Hepatic stellate cell (primary cell): ENCODE measurements around the gene RASA1.
A peak's percentile ranks its signal among the peaks of the same experiment; 100 is the strongest.

Experiments used
- DNase-seq: peaks from one replicate; pipeline ENCODE4 v3.0.0; 2011; ENCODE audit warnings: low spot score

Gene RASA1

DNA sequence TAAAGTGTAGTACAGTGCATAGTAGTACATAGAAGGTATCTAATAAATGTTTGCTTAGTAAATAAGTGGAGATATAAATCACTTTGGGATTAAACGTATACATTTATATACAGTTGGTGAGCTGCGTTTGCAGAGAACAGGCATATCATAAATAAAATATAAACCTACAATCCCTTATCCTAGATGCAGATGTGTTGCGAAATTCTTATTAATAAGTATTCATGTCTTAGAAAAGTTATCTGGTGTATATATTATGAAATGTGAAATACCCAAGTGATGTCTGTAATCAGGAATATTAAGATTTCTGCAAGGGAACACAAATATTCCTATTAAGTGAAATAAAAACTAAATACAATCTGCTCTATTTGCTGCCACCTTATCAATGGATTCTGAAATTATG lies 136.2 kb downstream of the RASA1 start:
- DNase-seq = no peak

DNA sequence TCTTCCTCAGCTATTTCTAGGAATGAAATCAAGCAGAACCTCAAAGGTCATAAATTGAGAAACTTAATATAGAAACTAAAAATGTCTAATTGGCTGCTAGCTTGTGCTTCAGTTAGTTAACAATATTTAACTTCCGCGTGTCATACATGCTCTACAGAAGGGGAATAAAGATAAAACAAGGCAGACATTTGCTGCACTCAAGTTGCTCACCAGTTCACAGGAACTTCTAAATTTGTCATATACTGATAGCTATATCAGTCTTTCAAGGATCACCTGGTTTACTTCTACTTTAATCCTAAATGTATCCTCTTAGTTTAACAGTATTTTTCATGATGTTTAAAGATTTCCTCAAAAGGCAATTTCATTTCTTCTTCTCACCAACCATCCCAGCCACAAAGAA lies 136.7 kb downstream of the RASA1 start:
- DNase-seq = no peak

DNA sequence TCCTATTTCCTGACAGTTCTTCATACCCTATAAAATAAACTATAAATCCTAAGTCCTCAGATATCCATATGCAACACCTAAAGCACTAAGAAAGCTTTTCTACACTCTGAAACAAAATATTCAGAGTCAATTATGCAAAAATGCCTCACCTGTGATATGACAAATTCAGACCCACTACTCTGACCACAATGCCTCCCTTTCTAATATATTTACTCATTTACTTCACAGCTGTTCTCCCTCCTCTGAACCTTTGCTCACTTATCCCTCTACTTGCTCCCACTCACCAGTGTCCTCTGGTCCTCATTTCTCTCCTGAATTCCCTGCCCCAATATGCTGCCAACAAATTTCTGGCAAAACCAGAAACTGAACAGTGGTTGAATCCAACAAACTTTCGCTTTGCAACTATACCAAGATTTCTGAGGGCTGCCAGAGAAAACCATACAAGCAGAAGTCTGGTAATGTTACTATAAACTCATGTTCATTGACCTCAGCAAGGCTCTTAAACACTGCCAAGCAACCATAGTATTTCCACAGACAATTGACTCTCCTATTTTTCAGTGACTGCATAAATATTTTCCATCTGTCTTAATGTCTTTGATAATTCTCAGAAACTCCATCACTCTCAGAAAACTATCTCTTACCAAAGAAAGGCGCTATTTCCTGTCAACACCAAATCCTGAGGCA lies 137.9 kb downstream of the RASA1 start:
- DNase-seq = no peak

DNA sequence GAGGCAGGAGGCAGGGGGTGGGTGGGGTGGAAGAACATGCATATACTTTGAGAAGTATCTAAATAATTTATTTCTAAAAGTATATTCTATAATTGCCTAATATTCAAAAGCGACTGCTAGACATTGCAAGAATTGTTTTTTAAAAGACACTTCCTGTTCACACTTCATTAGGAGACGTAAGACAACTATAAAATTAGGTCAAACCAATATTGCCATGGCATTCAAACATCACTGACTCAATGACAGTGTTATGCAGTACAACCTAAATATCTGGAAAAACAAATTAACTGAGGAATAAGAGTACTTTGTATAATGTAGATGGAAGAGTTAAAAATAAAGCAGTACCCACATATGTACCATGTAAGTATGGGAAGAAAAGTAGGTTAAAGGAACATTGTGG lies 140.5 kb downstream of the RASA1 start:
- no peak for DNase-seq

DNA sequence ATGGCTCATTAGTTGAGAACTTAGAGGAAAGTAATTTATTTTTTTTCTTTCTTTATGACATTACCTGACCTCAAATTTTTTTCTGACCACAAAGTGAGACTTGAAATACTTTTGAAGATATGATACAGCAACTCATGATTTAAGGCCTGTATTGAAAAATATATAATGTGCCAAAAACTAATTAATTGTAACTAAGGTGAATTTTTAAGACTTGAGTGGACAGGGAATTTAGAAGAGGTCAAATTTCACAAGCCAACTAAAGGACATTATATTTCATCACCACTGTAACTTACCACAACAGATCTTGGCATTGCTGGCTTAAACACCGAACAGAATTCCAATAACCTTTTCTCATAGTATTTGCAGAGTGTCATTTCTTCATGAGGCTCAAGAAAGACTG lies 143.2 kb downstream of the RASA1 start:
- peak; percentile 9 for DNase-seq

DNA sequence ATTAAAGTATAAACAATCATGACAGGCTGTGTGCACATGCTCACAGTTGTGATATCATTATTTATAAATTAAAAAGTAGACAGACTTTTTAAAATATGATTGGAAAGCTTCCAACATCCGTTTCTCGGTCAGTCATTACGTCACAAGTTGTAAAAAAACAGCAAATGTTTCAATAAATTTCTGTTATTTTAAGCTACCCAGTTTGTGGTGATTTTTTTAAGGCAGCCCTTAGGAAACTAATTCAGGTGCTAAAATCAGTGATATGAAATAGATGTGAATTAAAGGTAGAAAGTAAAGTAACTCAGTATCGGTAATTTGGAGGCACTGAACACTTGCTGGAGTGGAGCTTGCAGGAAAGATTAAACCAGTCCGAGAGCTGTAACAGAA lies 143.9 kb downstream of the RASA1 start:
- DNase-seq = no peak

DNA sequence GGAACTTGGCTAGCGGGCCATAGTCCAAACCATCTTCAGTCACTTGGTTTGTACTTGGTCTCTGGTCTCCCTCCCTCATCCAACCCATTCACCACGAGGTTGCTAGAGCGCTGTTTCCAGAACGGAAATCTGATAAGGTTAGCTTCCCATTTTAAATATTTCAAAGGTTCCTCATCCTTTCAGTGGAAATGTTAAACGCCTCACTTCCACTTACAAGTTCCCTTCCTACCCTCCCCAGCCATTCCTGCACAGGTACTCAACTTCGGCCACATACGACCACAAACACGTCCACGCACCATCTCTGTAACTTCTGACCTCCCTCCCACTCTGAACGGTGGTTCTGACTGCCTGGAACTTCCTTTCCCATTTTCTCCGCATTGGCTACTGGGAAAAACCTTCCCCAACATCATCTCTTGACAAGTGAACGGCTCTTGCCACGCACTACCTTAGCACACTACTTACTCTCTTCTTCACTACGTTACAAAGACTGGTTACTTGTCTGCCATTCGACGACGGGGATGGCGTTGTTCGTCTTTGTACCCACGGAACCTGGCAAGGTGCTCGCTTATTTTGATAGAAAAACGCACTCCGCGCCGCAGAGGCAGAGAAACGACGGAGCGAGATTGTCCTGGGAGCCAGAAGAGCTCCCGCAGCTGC lies 144.4 kb downstream of the RASA1 start:
- DNase-seq = peak; percentile 2

DNA sequence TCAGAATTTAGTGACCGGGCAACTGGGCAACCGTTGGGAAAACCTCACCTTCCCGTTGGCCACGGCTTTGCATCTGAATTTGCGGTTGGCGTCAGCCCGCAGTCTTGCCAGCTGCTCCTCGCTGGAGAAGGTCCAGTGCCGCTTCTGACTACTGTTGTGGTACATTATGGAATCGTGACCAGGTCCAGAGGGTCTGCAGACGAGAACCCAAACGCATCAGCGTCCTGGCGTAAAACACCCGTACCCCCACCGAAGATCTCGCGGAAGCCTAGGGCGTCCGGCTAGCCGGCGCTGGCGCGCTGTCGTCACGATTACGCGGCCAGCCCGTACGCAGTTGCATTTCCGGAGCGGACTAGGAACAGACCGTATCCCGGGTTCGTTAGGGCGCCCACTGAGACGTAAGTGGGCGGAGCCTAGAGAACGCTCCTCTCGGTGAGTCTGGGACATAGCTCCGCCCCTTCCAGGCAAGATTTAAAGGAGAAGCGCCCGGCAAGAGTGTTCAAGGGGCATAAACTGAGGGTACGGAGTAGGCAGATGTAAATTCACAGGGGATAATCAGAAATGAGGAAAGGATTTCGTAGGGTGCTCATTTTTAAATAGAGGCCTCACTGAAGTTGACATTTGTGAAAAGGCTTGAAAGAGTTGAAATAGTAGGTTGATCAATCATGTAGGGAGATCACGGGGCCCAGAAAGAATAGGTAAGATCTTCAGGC lies 145.1 kb downstream of the RASA1 start, which contains the start of gene CCNH:
Gene CCNH, minus strand, starts transcription at position 301 of the 713 bp plus-strand sequence. Its CDS starts 136 bp downstream, at position 165.
- peak; percentile 83 for DNase-seq

DNA sequence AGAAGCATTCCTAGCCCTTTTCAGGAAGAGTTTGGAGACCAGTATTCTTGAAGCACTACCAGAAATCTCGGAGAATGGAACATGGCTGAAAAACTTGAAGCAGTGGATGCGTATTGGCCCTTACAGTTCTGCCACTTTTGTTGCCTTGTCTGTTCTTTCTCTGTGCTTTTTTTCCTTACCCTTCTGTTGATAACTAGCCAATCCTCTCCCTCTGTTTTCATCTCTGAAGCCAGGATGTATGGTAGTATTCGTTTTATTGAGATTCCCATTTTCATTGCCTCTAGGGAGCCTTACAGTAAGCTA lies 145.6 kb downstream of the RASA1 start:
- DNase-seq = peak; percentile 1

DNA sequence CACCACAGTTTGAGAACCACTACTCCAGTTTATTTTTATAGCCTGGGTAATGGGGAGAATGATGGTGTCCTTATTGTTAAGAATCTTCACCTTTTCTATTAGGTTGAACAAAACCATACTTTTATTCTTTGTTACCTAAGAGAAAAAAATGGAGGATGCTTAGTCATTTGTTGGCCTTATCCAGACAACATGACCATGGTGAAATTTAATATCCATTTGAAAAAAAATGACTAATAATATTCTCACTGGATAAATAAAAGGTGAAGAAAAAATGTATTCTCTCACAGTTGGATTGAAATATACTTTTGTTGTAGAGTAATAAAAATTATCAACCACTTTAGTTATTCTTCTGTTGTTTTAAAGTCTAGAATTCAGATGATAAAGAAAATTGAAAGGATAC lies 150.8 kb downstream of the RASA1 start:
- no peak for DNase-seq

DNA sequence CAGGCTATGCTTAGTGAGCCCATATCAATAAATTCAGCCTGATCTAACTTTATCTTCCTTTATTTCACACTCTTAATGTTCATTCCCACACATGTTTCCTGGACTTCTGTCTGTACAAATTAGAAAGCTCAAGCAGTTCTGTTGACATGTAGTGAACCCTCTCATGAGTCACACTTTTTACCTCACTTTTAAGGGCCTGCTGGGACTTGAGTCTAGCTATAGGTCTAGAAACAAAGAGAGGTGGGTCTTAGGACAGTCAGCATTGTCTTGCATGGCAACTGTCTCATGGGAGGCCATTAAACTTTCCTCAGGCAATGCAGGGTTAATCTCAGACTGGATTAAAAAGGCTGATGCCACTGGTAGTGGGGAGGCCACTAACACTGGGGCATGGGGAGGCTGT lies 153.6 kb downstream of the RASA1 start:
- DNase-seq = no peak

DNA sequence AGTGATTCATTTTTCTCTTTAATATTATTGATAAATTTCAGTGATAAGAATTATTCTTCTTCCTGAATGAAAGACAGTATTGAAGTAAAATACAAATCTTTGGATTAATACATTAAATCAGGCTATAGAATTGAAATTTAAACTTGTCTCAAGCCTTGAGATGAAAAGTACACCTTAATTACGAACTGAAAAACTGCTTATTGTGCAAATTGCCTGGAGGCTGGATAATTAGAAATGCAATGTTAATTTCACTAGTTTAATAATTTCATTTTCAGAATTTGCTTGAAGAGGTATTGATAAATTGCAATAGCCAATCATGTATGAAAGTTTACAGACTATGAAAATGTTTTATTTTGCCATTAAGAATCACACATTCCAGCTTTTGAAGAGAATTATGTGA lies 156.1 kb downstream of the RASA1 start:
- DNase-seq = no peak

DNA sequence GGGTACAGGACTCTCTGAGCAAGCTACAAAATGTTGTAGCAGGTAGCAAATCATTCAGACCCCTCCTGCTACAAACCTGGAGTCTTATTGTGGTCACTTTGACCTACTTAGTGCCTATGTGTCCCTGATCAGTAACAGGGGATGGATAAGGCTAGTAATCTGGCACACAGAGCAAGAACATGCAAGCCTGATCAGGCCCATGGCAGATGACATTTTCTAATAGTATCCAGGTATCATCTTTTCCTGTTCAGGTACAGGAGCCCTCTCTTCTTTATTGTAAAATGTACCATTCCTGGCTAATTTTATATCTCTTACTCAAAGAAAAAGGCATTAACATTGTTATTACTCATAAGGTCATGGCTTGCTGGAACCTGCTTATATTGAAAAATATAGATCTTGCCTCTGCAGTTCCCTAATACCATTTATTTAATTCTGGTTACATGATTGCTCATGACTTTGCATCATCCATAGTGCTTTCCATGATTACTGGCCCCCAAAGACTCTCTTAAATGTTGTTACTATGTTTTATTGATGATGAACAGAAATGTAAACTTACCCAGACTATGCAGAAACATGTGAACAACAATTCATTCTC lies 163.3 kb downstream of the RASA1 start:
- no peak for DNase-seq

DNA sequence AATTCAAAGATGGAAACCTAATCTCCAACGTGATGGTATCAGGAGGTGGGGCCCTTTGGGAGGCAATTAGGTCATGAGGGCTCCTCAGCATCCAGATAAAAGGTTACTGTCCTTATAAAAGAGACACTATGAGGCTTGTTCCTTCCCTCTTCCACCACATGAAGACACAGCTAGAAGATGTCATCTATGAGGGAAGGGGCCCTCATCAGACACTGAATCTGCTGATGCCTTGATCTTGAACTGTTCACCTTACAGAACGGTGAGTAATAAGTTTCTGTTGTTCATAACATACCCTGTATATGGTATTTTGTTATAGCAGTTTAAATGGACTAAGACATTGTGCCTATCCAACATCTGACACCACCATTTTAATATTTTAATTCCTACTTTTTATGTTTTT lies 164.8 kb downstream of the RASA1 start:
- DNase-seq = no peak

DNA sequence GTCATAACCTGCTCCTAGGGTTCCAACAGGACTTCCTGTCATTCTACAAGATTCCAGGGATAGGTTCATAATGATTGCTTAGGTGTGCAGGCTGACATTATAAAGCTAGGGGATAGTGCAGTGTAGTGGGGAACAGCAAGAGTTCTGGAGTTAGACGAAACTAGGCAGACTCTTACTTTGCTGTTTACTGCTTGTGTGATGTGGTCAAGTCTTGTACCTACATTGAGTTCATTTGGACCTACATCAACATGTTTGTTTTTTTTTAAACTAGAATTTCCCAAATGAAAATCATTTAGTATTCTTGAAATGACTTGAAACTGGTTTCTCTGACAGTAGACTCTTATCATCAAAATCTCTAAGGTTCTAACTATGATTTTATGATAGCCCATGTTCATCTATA lies 166.3 kb downstream of the RASA1 start:
- DNase-seq = no peak

DNA sequence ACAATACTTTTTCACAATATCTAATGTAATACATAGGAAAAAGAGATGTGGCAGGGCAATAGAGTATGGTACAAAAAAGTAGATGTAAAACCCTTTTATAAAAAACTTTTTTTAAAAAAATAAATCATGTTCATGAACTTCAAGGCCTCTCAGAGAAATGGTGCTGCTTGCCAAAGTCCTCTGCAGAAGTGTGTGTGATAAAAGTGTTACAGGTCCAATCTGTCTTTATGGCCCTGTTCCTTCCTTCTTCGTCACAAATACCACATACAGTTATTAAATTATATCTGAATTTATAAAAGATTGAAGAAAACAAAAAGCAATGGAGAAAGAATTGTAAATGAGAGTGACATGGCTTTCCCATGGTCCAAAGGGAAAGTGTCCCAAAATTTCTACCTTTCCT lies 166.8 kb downstream of the RASA1 start:
- no peak for DNase-seq

DNA sequence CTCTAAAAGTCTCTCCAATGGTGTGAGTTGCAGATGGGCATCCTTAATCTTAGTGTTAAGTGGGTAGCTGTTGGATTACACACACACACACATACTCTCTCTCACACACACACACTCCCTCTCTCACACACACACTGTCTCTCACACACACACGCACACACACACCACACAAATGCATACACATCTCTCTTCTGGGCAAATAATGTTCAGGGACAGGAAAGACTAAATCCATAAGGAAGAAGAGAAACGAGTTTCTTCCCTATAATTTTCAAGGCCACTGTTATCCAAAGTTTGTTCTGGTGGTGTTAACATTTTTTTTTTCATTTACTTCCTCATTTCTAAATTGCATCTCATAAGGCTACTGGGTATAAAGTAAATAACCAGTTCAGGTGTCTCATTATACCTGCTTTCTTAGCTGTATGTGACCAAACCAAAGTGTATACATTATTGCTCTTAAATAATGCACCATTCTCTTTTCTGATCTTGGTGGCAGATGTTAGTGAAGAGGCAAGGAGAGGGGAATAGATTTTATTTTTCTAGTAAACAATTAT lies 167.5 kb downstream of the RASA1 start:
- DNase-seq = no peak

DNA sequence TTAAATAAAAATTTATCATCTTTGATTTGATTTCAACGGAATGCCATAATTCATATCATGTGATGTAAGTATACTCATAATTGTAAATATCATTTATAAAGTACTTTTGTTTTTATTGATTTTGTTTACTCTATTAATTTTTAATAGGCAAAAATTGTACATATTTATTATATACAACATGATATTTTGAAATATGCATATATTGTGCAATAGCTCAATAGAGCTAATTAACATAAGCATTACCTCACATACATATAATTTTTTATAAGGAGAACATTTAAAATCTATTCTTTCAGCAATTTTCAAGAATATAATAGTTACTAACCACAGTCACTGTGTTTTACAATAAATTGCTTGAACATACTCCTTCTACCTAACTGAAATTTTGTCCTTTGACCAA lies 170.0 kb downstream of the RASA1 start:
- DNase-seq = no peak

DNA sequence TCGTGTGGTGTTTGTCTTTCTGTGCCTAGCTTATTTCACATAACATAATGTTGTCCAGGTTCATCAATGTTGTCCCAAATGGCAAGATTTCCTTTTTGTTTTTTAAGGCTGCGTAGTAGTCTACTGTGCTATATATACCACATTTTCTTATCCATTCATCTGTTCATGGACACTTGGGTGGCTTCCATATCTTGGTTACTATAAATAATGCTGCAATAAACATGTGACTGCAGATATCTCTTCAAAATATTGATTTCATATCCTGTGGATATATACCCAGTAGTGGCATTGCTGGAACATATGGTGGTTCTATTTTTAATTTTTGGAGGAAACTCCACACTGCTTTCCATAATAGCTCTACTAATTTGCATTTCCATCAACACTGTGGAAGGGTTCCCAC lies 170.5 kb downstream of the RASA1 start:
- no peak for DNase-seq
